NCI-H1417 (cell line): ENCODE results near the gene TMX3.

Experiments
- DNase-seq, 3 experiments: peaks; one replicate each; lab custom pipeline; 2025; lab: John Stamatoyannopoulos, UW

TMX3 gene, protein sequence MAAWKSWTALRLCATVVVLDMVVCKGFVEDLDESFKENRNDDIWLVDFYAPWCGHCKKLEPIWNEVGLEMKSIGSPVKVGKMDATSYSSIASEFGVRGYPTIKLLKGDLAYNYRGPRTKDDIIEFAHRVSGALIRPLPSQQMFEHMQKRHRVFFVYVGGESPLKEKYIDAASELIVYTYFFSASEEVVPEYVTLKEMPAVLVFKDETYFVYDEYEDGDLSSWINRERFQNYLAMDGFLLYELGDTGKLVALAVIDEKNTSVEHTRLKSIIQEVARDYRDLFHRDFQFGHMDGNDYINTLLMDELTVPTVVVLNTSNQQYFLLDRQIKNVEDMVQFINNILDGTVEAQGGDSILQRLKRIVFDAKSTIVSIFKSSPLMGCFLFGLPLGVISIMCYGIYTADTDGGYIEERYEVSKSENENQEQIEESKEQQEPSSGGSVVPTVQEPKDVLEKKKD

GRCh38 chr18:68714712-68715496, at the start of gene TMX3:
TMX3 (minus strand) TSS chr18:68715108; CDS start chr18:68714981, 127 bp downstream.
- DNase-seq = peak; percentile 95 to 100 (median 100)

- DNase-seq = no peak
Measured at GRCh38 chr18:68764016-68764415, 49.1 kb upstream of the TMX3 start.

DNA sequence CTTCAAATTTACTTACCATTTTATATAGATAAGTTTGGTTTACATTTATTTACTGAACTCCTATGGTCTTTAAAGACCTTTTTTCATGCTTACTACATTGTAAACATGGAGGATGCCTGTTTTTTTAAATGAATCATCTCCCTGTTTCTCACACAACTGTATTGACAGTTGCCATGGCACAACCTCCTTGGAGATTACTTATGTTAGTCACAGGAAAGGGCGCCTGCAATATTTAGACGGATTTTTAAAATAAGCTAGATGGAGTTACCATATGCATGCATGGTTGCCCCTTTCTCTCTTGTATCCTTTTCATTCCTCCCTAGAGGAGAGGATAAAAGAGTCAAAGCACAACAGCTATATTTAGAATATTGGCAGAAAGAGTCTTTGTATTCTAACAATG, 48.2 kb upstream of the TMX3 start:
- no peak for DNase-seq

DNA sequence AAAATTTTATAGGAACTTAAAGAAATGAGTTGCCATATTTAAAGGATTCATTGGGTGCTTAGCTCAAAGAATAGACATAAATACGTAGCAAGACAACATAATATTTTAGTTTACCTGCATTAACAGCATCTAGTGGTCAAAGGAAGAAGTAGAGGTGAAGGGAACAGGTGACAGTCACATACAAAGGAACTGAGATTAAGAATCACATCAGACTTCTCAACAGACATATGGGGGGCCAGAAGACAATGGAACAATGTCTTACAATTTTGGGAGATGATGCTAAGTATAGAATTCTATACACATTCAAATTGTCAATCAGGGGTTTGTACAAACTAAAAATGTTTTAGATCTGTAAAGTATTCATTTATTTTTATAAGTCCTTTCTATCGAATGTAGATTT, 44.4 kb upstream of the TMX3 start:
- no peak for DNase-seq

GRCh38 chr18:68757126-68757525, 42.2 kb upstream of the TMX3 start:
- DNase-seq = no peak

- DNase-seq = no peak
Measured at GRCh38 chr18:68742206-68742605, 27.3 kb upstream of the TMX3 start.

DNA sequence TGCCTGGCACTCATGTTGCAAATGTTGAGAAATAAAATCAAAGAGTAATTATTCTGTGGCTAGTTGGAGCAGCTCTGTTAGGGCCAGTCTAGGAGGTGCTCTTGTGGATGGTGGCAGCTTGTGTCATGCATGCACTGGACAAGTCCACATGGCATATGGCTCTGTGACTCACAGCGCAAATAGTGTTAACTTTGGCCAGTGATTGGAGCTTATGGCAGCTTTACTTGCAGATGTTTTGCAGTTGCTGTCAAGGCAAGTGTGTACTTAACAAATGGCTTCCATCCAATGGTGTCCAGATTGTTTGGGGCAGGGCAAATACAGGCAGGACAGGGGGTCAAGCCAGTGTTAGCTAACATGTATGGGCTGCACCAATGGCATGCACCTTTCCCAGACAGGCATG, 26.1 kb upstream of the TMX3 start:
- no peak for DNase-seq

GRCh38 chr18:68739462-68739861, 24.6 kb upstream of the TMX3 start:
- DNase-seq = no peak

DNA sequence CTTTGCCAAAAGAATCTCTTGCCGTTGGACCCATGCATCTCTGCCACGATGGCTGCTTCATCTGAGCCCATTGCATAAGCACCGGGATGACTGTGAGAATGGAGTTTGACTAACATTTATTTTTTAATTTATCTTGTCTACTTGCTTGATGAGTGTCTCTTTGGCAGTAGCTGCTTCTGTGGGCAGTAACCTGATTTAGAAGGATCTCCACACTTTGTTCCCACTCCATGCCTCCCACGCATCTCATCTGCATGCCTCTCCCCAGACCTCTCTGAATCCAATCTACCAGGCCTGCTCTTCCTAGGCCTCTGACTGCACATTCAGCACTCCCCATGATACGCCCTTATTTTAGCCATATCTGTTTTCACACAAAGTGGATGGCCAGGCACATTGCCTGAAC, 23.7 kb upstream of the TMX3 start:
- DNase-seq = no peak

- DNase-seq = peak; percentile 2 to 79 (median 44)
Measured at GRCh38 chr18:68735483-68736343, 20.8 kb upstream of the TMX3 start.

DNA sequence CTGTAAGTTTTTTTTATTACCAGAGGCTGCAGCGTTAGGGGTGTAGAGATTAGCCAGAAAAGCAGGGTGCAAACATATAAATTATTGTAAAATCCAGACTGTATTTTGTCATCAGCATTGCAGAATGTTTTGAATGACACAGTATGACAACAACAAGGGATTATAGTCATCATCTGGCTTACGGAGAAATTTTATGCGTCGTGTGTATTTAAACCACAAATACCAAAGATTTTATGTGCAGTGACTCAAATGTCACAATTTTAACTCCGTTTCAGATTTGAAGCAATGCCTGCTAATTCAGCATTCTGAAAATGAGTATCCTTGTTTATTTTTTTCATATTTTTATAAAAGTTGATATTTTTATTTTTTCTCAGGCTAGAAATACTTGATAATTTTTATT, 19.4 kb upstream of the TMX3 start:
- no peak for DNase-seq

DNA sequence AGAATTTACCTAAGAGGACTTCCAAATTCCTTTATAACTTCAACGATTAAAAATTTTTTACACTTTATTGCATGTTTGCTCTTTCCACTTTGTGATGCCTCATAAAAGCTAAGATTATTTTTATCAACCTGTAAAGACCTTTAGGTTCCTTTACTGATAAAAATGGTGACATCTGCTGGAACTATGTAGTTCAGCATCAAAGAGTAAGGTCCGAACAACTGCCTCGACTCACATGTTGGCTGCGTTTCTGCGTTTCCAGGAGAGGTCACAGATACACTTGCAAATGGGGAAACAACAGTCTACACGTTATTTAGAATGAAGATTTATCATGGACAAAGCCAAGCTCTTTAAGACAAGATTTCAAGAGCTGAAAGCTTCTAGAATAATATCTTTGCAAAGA, 18.8 kb upstream of the TMX3 start:
- peak in 1 of 3 experiments; percentile 64 for DNase-seq

GRCh38 chr18:68728081-68728700, 13.3 kb upstream of the TMX3 start:
- no peak for DNase-seq

- no peak for DNase-seq
Measured at GRCh38 chr18:68727506-68727905, 12.6 kb upstream of the TMX3 start.

- DNase-seq = no peak
Measured at GRCh38 chr18:68725346-68725745, 10.4 kb upstream of the TMX3 start.

- no peak for DNase-seq
Measured at GRCh38 chr18:68724021-68724420, 9.1 kb upstream of the TMX3 start.

DNA sequence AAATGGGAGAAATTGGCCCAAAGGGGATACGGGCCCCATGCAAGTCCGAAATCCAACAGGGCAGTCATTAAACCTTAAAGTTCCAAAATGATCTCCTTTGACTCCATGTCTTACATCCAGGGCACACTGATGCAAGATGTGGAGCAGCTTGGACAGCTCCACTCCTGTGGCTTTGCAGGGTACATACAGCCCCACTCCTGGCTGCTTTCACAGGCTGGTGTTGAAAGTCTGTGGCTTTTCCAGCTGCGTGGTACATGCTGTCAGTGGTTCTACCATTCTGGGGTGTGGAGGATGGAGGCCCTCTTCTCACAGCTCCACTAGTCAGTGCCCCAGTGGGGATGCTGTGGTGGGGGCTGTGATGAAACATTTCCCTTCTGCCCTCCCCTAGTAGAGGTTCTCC, 8.6 kb upstream of the TMX3 start:
- no peak for DNase-seq

- DNase-seq = no peak
Measured at GRCh38 chr18:68722821-68723220, 7.9 kb upstream of the TMX3 start.

DNA sequence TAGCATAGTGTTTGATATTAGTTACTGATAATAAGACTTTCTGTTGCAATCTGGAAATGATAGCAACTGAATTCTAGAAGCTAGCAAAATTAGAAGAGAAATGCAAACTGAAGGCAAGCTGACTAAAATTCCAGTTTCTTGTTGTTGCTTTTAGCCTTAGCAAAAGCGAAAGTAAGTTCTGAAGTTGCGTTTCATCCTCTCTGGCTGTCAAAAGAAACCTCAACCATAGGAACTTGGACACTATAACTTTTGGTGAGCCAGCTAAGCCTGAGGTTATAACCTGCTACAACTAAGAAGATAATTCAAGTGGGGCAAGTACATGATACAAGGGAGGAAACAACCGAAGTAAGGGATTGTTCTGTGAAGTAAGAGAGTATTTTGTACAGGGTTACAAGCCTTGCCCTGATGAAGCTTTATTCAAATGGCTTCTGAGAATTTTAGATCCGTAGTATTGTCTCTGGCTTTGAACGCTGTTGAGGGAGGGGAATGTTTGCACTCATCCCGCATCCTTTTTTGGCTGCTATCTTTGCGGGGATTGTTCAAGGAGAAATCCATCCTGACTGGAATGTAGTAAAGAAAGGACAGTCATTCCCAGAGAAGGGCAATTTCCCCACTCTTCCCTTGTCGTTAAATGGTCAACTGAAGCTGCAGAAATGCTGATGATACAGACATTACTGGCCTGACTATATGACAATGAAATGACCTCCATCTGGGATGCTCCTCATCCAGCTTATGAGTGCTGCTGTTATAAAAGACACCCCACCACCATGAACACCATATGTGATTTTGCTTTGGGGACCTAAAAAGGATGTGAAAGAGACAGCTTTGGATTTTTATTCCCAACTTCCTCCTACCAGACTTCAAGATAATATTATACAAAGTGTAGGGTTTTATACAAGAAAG, 7.0 kb upstream of the TMX3 start:
- no peak for DNase-seq

- DNase-seq = peak in 1 of 3 experiments; percentile 87
Measured at GRCh38 chr18:68714366-68714711, 569 bp downstream of the TMX3 start.

GRCh38 chr18:68713796-68714195, 1.1 kb downstream of the TMX3 start:
- DNase-seq = no peak
